ENCODE measurements around the gene DNAJC24. TPM values are rescaled to one million over a fixed set of nuclear protein-coding genes. Genes with fewer than 3 reads are reported as not detected.

Gene DNAJC24
- total RNA-seq, 1 donor from 2014 or later, result 11.1 TPM

- Mint-ChIP-seq H3K36me3 (ENCODE audit: low read depth, unreplicated experiment) (no peaks in the 10 kb centered on the region), H3K27ac (ENCODE audit: unreplicated experiment) (no peak overlapping the region), H3K4me3 (ENCODE audit: unreplicated experiment) (no peak overlapping the region), H3K4me1 (ENCODE audit: unreplicated experiment) (peaks cover 7% of the 10 kb centered on the region), H3K27me3 (ENCODE audit: unreplicated experiment) (peaks cover 2% of the 10 kb centered on the region), H3K9me3 (ENCODE audit: unreplicated experiment) (no peaks in the 10 kb centered on the region)
- DNase-seq (ENCODE audit: low spot score), result no peak
- TF ChIP-seq CTCF (IDR thresholded peaks at IDR 0.05; ENCODE audit: unreplicated experiment), result no peak
Observed at GRCh38 chr11:31445621-31446020, 76.0 kb downstream of the DNAJC24 start.

GRCh38 chr11:31449040-31449439 is 79.4 kb downstream of the DNAJC24 start:
- TF ChIP-seq CTCF (IDR thresholded peaks at IDR 0.05; ENCODE audit: unreplicated experiment), result no peak
- Mint-ChIP-seq H3K27ac (ENCODE audit: unreplicated experiment) (no peak overlapping the region), H3K4me3 (ENCODE audit: unreplicated experiment) (no peak overlapping the region), H3K36me3 (ENCODE audit: low read depth, unreplicated experiment) (no peaks in the 10 kb centered on the region), H3K4me1 (ENCODE audit: unreplicated experiment) (no peaks in the 10 kb centered on the region), H3K9me3 (ENCODE audit: unreplicated experiment) (no peaks in the 10 kb centered on the region), H3K27me3 (ENCODE audit: unreplicated experiment) (peaks cover 2% of the 10 kb centered on the region)
- DNase-seq (ENCODE audit: low spot score), result no peak

- H3K4me1 Mint-ChIP-seq (ENCODE audit: unreplicated experiment), result no peaks in the 10 kb centered on the region
- H3K9me3 Mint-ChIP-seq (ENCODE audit: unreplicated experiment), result no peaks in the 10 kb centered on the region
- TF ChIP-seq CTCF (IDR thresholded peaks at IDR 0.05; ENCODE audit: unreplicated experiment), result no peak
- H3K27ac Mint-ChIP-seq (ENCODE audit: unreplicated experiment), result no peak overlapping the region
- no peaks in the 10 kb centered on the region for H3K36me3 Mint-ChIP-seq (ENCODE audit: low read depth, unreplicated experiment)
- peaks cover 2% of the 10 kb centered on the region for H3K27me3 Mint-ChIP-seq (ENCODE audit: unreplicated experiment)
- H3K4me3 Mint-ChIP-seq (ENCODE audit: unreplicated experiment), result no peak overlapping the region
- DNase-seq (ENCODE audit: low spot score), result no peak
Observed at GRCh38 chr11:31450841-31451240, 81.2 kb downstream of the DNAJC24 start.

- Mint-ChIP-seq H3K36me3 (ENCODE audit: low read depth, unreplicated experiment) (no peaks in the 10 kb centered on the region), H3K27ac (ENCODE audit: unreplicated experiment) (no peak overlapping the region), H3K4me3 (ENCODE audit: unreplicated experiment) (no peak overlapping the region), H3K4me1 (ENCODE audit: unreplicated experiment) (no peaks in the 10 kb centered on the region), H3K27me3 (ENCODE audit: unreplicated experiment) (no peaks in the 10 kb centered on the region), H3K9me3 (ENCODE audit: unreplicated experiment) (no peaks in the 10 kb centered on the region)
- TF ChIP-seq CTCF (IDR thresholded peaks at IDR 0.05; ENCODE audit: unreplicated experiment), result no peak
- no peak for DNase-seq (ENCODE audit: low spot score)
Observed at GRCh38 chr11:31455177-31455576, 85.5 kb downstream of the DNAJC24 start.

DNA sequence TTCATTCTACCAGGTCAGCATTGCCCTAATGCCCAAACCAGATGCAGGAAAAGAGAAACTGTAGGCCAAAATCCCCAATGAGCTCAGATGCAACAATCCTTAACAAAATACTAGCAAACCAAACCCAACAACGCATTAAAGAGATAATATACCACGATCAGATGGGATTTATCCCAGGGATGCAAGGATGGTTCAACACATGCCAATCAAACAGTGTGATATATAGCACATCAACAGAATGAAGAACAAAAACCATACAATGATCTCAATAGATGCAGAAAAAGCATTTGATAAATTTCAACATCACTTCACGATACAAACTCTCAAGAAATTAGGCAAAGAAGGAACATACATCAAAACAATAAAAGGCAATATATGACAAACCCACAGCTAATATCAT is 94.8 kb downstream of the DNAJC24 start:
- Mint-ChIP-seq H3K36me3 (ENCODE audit: low read depth, unreplicated experiment) (peaks cover 23% of the 10 kb centered on the region), H3K4me3 (ENCODE audit: unreplicated experiment) (no peak overlapping the region), H3K27me3 (ENCODE audit: unreplicated experiment) (peaks cover 2% of the 10 kb centered on the region), H3K4me1 (ENCODE audit: unreplicated experiment) (no peaks in the 10 kb centered on the region), H3K9me3 (ENCODE audit: unreplicated experiment) (no peaks in the 10 kb centered on the region), H3K27ac (ENCODE audit: unreplicated experiment) (no peak overlapping the region)
- TF ChIP-seq CTCF (IDR thresholded peaks at IDR 0.05; ENCODE audit: unreplicated experiment), result no peak
- no peak for DNase-seq (ENCODE audit: low spot score)

Measured in endothelial cell (in vitro differentiated cells).